SH-SY5Y (cell line): ENCODE measurements around the gene RAB3C.

Experiments used
- GATA2 ChIP-seq: IDR thresholded peaks from 2 replicates; pipeline ENCODE4 v1.6.1; 2011; ENCODE audit warnings: mild to moderate bottlenecking, low read depth, low read length
- GATA3 ChIP-seq: IDR thresholded peaks from 2 replicates; pipeline ENCODE4 v1.6.1; 2011; ENCODE audit warnings: low read depth, mild to moderate bottlenecking, low read length, moderate library complexity

DNA sequence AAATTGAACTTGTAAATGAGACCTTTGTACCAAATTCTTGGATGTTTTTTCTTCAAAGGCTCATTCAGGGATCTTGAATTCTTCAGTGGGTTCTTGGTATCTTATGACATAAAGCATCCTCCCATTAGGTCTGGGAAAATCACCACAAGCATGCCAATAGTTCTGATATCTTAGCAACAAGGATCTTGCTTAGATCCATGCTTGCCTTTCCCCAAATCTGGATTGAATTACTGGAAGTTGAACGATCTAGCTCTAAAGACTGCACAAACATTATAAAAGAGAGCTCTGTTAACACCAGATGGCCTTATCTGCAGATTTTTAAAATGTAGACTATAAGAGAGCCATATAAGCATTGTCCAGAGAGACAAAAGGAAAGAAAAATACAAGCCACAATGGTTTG lies 266.3 kb downstream of the RAB3C start:
- no peak for TF ChIP-seq GATA3
- no peak for TF ChIP-seq GATA2
